Measurements from ENCODE around the gene NFKBIA.
"Not testable (repeated sequence)": the region's sequence is repeated elsewhere in the genome, so short reads cannot be mapped to it uniquely, and the experiment has no call there.

NFKBIA gene

DNA sequence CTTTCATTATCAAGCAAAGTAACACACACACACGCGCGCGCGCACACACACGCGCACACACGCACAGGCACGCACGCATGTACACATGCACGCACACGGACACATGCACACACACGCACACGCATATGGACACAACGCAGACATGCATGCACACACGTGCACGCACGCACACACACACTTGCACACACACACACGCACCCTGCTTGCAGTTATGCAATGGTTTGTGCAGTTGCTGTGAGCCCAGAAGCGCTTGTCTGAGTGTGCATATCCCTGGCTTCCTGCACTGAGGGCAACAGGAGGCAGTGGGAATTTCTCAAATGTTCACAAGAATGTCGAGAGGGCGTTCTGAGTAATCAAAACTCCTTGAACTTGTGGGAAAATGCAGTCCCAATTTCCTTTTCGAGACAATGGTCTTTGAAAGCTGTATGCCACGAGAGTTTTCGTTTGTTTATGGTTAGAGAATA lies 41.6 kb downstream of the NFKBIA start:
- no peak overlapping the region for H3K4me3 ChIP-seq
- no peaks in the 10 kb centered on the region for H4K20me1 ChIP-seq
- H3K27ac ChIP-seq, result no peak overlapping the region
- no peak for TF ChIP-seq Cebpa-rat (IDR thresholded peaks at IDR 0.05)
- H3K27me3 ChIP-seq, result no peaks in the 10 kb centered on the region
- H3K9me3 ChIP-seq (replicated peaks in 1 of 11), result no peaks in the 10 kb centered on the region
- H3K4me1 ChIP-seq, result peaks cover 30 to 62% (median 32%) of the 10 kb centered on the region in 10 experiments
- H3K36me3 ChIP-seq, result no peaks in the 10 kb centered on the region
- H3K4me2 ChIP-seq, result peak overlapping the region in 3 of 11 experiments; percentile 23 to 76 (median 31); a peak in 5 of 22 replicates
- H3K9ac ChIP-seq, result no peak overlapping the region

GRCh38 chr14:35362450-35362849 lies 42.1 kb downstream of the NFKBIA start:
- Histone ChIP-seq H3K27me3 (no peaks in the 10 kb centered on the region), H3K4me3 (no peak overlapping the region), H3K9ac (no peak overlapping the region), H3K27ac (no peak overlapping the region), H3K36me3 (no peaks in the 10 kb centered on the region), H3K4me2 (peak overlapping the region in 3 of 11 experiments; percentile 23 to 76 (median 31); a peak in 2 of 22 replicates), H3K9me3 (replicated peaks in 1 of 11) (no peaks in the 10 kb centered on the region), H4K20me1 (no peaks in the 10 kb centered on the region), H3K4me1 (peaks cover 25 to 57% (median 27%) of the 10 kb centered on the region in 10 experiments)
- TF ChIP-seq Cebpa-rat (IDR thresholded peaks at IDR 0.05), result no peak

DNA sequence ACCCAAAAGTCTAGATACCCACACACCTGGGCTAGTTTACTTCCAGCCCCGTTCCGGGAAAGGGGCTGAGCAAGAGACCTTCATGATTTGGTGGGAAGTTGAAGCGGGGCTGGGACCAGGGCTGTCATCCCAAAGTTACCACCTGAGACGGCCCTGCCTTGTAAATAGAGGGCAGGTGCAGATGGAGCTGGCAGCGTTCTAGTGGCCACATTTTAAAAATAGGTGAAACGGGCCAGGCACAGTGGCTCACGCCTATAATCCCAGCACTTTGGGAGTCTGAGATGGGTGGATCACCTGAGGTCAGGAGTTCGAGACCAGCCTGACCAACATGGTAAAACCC lies 43.4 kb downstream of the NFKBIA start:
- H3K4me1 ChIP-seq, result peaks cover 11 to 46% (median 15%) of the 10 kb centered on the region in 10 experiments
- H3K27me3 ChIP-seq, result no peaks in the 10 kb centered on the region
- no peak overlapping the region for H3K4me2 ChIP-seq
- H3K9ac ChIP-seq, result no peak overlapping the region
- H3K4me3 ChIP-seq, result no peak overlapping the region
- TF ChIP-seq Cebpa-rat (IDR thresholded peaks at IDR 0.05), result no peak
- no peaks in the 10 kb centered on the region for H3K36me3 ChIP-seq
- no peaks in the 10 kb centered on the region for H4K20me1 ChIP-seq
- H3K27ac ChIP-seq, result no peak overlapping the region
- H3K9me3 ChIP-seq (replicated peaks in 1 of 11), result no peaks in the 10 kb centered on the region

DNA sequence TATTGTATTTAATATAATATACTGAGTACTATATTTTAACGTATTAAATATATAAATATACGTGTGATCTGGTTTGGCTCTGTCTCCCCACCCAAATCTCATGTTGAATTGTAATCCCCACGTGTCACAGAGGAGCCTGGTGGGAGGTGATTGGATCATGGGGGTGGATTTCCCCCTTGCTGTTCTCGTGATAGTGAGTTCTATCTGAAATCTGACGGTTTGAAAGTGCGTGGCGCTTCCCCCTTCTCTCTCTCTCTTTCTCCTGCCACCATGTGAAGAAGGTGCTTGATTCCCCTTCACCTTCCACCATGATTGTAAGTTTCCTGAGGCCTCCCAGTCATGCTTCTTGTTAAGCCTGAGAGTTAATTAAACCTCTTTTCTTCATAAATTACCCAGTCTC lies 44.9 kb downstream of the NFKBIA start:
- not testable (repeated sequence) for H3K4me3 ChIP-seq; H3K4me2 ChIP-seq; H3K27me3 ChIP-seq; H3K36me3 ChIP-seq; H3K9me3 ChIP-seq (replicated peaks in 1 of 11); H4K20me1 ChIP-seq; H3K27ac ChIP-seq; H3K9ac ChIP-seq
- peaks cover 0 to 38% (median 5%) of the 10 kb centered on the region in 10 experiments; a peak in 9 of 20 replicates for H3K4me1 ChIP-seq

- peak overlapping the region in 6 of 11 experiments; percentile 2 to 31 (median 10); a peak in 5 of 22 replicates for H3K4me2 ChIP-seq
- no peak overlapping the region for H3K27ac ChIP-seq
- H3K9ac ChIP-seq, result no peak overlapping the region
- no peaks in the 10 kb centered on the region for H3K36me3 ChIP-seq
- no peaks in the 10 kb centered on the region for H4K20me1 ChIP-seq
- peaks cover 28 to 46% (median 34%) of the 10 kb centered on the region in 10 experiments for H3K4me1 ChIP-seq
- no peak for TF ChIP-seq Cebpa-rat (IDR thresholded peaks at IDR 0.05)
- H3K9me3 ChIP-seq (replicated peaks in 1 of 11), result no peaks in the 10 kb centered on the region
- H3K27me3 ChIP-seq, result no peaks in the 10 kb centered on the region
- no peak overlapping the region for H3K4me3 ChIP-seq
Observed at GRCh38 chr14:35355981-35356841, 48.3 kb downstream of the NFKBIA start.

DNA sequence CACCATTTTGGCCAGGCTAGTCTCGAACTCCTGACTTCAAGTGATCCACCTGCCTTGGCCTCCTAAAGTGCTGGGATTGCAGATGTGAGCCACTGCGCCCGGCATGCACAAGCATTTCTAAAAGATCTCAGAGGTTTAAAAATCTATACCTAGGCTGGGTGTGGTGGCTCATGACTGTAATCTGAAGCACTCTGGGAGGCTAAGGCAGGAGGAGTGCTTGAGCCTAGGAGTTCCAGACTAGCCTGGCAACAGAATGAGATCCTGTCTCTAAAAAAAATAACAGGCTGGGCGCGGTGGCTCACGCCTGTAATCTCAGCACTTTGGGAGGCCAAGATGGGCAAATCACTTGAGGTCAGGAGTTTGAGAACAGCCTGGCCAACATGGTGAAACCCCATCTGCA lies 49.3 kb downstream of the NFKBIA start:
- peaks cover 32 to 50% (median 38%) of the 10 kb centered on the region in 10 experiments for H3K4me1 ChIP-seq
- not testable (repeated sequence) for H3K27ac ChIP-seq; H3K27me3 ChIP-seq; H3K4me3 ChIP-seq; H3K9ac ChIP-seq; H3K9me3 ChIP-seq (replicated peaks in 1 of 11); H3K4me2 ChIP-seq; H4K20me1 ChIP-seq; H3K36me3 ChIP-seq

DNA sequence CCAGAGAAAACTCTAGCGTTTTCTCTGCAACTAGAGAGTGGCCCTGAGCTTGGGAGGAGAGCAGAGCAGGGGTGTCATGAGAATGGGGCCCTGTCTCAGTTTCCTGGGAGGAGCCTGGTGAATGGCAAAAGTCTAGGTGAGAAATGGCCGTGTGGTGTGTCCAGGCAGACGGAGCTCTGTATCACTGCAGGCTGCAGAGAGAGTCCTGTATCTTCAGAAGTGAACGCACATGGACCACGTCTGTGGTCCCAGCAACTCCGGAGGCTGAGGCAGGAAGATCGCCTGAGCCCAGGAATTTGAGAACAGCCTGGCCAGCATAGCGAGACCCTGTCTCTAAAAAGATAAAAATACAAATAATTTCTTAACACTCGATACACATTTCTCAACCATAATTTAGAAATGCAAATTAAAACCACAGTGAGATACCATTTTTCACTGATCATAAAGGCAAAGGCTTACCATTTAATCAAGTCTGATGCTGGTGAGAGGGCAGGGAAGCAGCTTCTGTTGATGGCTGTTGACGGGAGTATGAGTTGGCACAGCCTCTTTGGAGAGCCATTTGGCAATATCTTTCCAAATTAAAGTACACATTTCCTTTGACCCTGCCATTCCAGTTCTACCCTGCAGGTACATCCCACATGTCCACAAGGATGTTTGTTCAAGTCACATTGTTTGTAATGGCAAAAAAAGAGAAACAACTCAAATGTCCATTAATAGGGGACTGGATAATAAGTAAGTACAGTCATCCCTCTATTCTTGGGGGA lies 51.0 kb downstream of the NFKBIA start:
- no peaks in the 10 kb centered on the region for H3K9me3 ChIP-seq (replicated peaks in 1 of 11)
- peak overlapping the region; percentile 79 to 97 (median 90) for H3K4me2 ChIP-seq
- no peak overlapping the region for H3K4me3 ChIP-seq
- H4K20me1 ChIP-seq, result no peaks in the 10 kb centered on the region
- H3K36me3 ChIP-seq, result no peaks in the 10 kb centered on the region
- peak overlapping the region in 7 of 11 experiments; percentile 27 to 72 (median 54); a peak in 5 of 22 replicates for H3K27ac ChIP-seq
- H3K9ac ChIP-seq, result peak overlapping the region in 4 of 11 experiments; percentile 36 to 64 (median 46); a peak in 2 of 22 replicates
- no peaks in the 10 kb centered on the region for H3K27me3 ChIP-seq
- no peak for TF ChIP-seq Cebpa-rat (IDR thresholded peaks at IDR 0.05)
- peaks cover 45 to 60% (median 50%) of the 10 kb centered on the region in 10 experiments for H3K4me1 ChIP-seq

- Histone ChIP-seq H3K27ac (peak overlapping the region; percentile 39 to 72 (median 64); a peak in 21 of 22 replicates), H3K9me3 (replicated peaks in 1 of 11) (no peaks in the 10 kb centered on the region), H3K4me1 (peaks cover 55 to 70% (median 59%) of the 10 kb centered on the region in 10 experiments), H3K4me2 (peak overlapping the region; percentile 79 to 97 (median 90)), H3K9ac (peak overlapping the region; percentile 27 to 64 (median 53); a peak in 19 of 22 replicates), H3K36me3 (no peaks in the 10 kb centered on the region), H4K20me1 (no peaks in the 10 kb centered on the region), H3K4me3 (peak overlapping the region in 9 of 10 experiments; percentile 2 to 55 (median 36); a peak in 11 of 20 replicates), H3K27me3 (no peaks in the 10 kb centered on the region)
- no peak for TF ChIP-seq Cebpa-rat (IDR thresholded peaks at IDR 0.05)
Observed at GRCh38 chr14:35352274-35353233, 52.0 kb downstream of the NFKBIA start.
